Measurements from ENCODE around the gene INSM2.

INSM2 gene, protein sequence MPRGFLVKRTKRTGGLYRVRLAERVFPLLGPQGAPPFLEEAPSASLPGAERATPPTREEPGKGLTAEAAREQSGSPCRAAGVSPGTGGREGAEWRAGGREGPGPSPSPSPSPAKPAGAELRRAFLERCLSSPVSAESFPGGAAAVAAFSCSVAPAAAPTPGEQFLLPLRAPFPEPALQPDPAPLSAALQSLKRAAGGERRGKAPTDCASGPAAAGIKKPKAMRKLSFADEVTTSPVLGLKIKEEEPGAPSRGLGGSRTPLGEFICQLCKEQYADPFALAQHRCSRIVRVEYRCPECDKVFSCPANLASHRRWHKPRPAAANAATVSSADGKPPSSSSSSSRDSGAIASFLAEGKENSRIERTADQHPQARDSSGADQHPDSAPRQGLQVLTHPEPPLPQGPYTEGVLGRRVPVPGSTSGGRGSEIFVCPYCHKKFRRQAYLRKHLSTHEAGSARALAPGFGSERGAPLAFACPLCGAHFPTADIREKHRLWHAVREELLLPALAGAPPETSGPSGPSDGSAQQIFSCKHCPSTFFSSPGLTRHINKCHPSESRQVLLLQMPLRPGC

GRCh38 chr14:35533357-35534207 lies at the start of gene INSM2:
INSM2 (plus strand) TSS chr14:35534164; CDS start chr14:35534253, 89 bp downstream.
- DNase-seq (ENCODE audit: low spot score): peak; percentile 78

- DNase-seq (ENCODE audit: low spot score): no peak
Measured at GRCh38 chr14:35492569-35493014, 41.4 kb upstream of the INSM2 start.

GRCh38 chr14:35495278-35495677 lies 38.7 kb upstream of the INSM2 start:
- no peak for DNase-seq (ENCODE audit: low spot score)

DNA sequence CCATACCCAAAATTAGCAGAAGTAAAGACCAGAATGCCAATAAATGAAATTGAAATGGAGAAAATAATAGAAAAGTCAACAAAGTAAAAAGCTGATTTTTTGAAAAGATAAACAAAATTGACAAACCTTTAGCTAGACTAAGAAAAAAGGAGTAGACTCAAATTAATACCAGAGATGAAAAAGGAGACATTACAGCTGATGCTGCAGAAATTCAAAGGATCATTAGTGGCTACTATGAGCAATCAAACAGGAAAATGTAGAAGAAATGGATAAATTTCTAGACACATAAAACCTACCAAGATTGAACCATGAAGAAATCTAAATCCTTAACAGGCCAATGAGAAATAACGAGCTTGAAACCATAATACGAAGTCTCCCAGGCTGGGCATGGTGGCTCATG lies 34.8 kb upstream of the INSM2 start:
- no peak for DNase-seq (ENCODE audit: low spot score)

DNA sequence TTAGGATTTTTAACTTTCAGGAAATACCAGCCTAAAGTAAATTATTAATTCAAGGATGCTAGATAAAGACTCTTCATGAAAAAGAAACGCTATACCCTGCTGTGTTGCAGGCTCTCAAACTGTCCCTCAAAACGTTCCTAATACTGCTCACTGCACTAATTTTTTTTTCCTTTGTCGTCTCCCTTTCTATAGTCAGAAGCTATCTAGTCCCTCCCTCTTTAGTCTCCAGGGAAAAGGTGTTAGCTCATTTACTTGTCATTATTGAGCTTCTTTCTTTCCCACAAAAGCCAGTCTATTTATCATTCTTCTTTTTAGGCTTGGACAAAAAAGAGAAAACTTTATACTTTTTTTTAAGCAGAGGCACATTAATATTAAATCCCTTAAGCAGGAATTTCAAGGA lies 30.3 kb upstream of the INSM2 start:
- DNase-seq (ENCODE audit: low spot score): no peak

DNA sequence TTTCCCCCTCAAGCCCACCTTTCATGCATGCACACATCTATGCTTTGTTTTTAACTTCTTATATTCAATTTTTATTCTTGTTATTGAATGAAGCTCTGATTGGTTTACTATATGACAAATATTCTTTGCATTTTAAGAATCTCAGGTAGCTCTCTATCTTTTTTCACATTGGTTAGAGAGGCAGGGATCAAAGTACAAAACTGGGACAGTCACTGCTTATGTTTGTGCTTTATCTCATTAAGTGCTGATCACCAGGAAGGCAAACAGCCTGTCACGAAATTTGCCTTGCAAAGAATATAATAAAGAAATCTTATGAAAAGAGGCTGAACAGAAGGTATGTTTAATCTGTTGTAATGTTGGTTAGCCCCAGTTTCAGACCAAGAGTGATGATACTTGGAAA lies 29.7 kb upstream of the INSM2 start:
- no peak for DNase-seq (ENCODE audit: low spot score)

DNA sequence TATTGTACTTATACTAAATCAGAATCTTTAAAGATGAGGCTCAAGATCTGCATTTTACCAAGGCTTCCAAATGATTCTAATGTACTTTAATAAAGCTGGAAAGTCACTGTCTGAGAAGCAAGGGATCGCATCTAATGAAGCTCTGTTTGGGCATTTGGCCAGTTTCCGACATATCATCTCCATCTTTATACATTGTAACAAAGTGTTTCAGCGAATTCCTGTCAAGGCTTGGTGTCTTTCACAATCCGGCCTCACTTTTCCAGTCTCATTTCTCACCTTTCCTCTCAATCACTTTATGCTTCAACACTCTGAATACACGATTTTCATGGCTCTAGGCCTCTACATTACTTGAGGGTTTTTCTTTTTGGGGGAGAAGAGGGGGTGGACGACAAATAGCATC lies 27.5 kb upstream of the INSM2 start:
- no peak for DNase-seq (ENCODE audit: low spot score)

DNA sequence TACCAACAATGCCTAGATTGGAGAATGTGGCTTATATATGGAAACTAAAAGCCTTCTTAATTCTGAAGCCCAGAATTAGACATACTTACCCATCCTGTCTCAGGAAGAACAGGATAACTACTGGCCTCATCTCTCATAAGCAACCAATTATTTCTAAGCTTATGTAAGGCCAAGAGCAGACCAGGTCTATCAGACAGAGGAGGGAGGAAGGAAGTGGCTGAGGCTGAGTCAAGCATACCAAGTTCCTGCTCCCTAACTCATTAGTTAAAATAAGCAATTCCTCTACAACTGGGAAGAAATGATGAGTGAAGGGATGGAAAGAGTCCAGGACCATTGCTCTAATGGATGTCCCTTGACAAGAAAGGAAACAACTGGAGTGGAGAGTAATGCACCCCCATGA lies 27.0 kb upstream of the INSM2 start:
- DNase-seq (ENCODE audit: low spot score): peak; percentile 42

DNA sequence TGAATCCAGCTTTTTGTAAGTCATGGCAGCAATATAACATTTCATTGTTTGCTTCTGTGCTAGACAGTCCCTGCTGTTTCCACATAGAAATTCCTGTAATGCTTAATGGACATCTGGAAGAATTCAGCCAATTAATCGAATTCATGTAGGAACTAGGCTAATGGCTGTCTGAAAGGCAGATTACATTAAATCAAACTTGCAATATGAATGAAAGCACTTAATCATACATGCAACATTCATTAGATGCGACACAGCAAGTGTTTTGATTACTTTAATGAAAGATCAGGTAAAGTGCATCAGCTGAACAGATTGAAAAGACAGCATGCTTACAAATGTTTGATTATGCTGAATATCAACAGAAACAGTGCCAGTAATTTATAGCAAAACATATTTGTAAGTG lies 24.1 kb upstream of the INSM2 start:
- DNase-seq (ENCODE audit: low spot score): no peak

DNA sequence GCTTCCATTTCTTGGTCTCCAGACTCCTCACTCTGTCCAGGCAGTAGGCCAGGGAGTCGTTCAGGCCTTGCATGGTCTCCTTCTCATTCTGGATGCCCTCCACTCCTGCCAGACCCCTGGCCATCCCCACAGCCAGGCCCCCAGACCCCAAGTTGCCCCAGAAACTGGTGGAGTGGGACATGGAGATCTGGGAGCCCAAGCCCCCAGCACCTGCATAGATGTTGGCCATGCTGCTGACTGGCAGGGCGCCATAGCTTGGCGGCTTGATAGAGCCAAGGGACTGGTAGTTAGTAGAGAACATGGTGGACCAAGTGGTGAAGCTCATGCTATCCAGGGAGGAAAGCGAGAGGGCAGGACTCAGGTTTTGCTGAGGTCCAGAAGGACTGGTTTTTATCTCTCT lies 21.2 kb upstream of the INSM2 start:
- no peak for DNase-seq (ENCODE audit: low spot score)

GRCh38 chr14:35515916-35516315 lies 18.0 kb upstream of the INSM2 start:
- no peak for DNase-seq (ENCODE audit: low spot score)

GRCh38 chr14:35519986-35520385 lies 14.0 kb upstream of the INSM2 start:
- DNase-seq (ENCODE audit: low spot score): no peak

GRCh38 chr14:35525695-35526094 lies 8.3 kb upstream of the INSM2 start:
- no peak for DNase-seq (ENCODE audit: low spot score)

DNA sequence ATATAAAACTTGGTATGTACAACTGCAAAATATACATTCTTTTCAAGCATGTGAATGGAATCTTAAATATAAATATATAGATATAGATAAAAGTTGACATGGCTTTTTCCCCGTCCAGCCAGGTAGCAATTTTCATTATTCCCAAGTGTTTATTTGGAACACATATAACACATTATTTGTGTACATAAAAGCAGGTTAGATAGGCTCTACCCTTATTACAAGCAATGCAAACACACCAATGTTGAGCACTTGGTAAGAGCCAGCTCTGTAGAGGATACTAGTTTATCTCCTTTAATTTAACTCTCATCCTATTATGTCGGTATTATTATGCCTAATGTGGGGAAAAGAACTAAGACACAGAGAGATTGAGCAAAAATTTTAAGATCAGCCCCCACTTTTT lies 7.0 kb upstream of the INSM2 start:
- DNase-seq (ENCODE audit: low spot score): no peak

DNA sequence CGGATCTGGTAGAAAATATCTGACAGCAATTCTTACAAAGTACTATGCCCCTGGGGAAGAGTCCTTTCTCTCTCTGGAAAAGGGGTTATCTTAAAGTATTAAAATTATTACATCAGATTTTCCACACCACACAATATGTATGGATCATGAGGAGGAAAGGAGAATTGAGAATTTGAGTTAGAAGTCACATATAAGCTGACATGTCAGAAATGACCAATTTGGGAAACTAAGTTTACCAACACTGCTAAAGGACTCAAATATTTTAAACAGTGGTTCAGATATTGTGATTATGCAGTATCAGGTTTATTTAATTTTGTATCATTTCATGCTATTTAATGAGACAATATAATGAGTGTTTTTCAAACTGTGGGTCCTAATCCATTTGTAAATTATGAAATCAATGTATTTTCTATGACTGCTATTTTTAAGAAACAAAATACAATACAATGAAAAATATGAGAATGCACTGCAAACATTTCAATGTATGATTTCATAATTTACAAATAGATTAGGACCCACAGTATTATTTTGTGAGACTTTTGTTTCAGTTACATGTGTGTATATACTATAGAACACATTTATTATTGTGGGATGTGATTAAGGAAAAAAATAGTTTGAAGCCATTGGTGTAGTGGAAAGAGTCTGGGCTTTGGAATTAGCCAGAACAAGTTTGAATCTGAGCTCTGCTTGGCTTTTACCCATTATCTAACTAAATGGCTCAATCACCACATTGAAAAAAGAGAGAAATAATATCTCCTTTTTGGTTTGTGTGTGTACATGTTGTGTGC lies 1.8 kb upstream of the INSM2 start:
- DNase-seq (ENCODE audit: low spot score): no peak

DNA sequence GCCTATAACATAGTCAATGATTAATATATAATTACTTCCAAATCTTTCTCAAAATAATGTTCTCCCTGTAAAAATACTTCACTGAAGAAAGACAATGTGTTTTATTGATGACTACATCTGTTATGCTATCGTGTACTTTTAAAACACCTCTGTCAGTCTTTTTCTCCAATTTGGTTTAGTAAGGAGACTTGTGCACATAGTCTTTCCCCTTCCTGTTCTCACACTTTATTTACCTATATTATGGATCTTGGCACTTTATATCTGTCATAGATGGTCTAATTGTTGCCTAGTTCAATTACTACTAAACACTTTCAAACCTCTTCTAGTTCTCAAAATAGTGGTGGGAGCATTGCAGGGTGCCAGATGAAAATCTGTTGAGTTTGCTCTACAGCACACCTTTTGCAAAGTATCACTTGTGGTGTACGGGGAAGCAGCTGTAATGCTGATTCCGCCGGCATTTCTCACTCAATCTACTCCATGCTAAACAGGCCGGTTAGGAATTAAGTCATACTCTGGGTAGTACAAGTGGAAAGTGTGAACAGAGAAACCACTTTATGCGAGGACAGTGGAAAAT lies 1.1 kb upstream of the INSM2 start:
- DNase-seq (ENCODE audit: low spot score): no peak

DNA sequence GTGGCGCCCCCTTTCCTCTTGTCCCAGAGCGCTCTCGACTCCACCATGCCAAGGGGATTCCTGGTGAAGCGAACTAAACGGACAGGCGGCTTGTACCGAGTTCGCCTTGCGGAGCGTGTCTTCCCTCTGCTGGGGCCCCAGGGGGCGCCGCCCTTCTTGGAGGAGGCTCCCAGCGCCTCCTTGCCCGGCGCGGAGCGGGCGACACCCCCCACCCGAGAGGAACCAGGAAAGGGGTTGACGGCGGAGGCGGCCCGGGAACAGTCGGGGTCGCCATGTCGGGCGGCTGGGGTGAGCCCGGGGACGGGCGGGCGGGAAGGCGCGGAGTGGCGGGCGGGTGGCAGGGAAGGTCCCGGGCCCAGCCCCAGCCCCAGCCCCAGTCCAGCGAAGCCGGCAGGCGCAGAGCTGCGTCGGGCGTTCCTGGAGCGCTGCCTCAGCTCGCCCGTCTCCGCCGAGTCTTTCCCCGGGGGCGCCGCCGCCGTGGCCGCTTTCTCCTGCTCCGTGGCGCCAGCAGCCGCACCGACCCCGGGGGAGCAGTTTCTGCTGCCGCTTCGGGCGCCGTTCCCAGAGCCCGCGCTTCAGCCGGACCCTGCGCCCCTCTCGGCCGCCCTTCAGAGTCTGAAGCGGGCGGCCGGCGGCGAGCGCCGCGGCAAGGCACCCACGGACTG lies 376 bp downstream of the INSM2 start:
- DNase-seq (ENCODE audit: low spot score): peak; percentile 6

- DNase-seq (ENCODE audit: low spot score): peak; percentile 89
Measured at GRCh38 chr14:35534873-35535482, 1.0 kb downstream of the INSM2 start.

DNA sequence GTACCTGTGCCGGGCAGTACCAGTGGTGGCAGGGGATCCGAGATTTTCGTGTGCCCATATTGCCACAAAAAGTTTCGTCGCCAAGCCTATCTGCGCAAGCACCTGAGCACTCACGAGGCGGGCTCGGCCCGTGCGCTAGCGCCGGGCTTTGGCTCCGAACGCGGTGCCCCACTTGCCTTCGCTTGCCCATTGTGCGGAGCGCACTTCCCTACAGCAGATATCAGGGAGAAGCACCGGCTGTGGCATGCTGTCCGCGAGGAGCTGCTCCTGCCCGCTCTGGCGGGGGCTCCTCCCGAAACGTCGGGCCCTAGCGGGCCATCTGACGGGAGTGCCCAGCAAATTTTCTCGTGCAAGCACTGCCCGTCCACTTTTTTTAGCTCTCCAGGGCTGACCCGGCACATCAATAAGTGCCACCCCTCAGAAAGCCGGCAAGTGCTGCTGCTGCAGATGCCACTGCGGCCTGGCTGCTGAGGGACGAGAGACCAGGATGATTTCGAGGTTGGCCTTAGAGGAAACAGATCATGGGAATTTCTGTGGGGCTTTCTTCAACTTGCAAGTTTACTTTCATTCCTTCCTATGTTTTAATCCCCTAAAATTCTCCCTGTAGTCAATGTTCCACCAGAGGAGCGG lies 1.6 kb downstream of the INSM2 start:
- no peak for DNase-seq (ENCODE audit: low spot score)

DNA sequence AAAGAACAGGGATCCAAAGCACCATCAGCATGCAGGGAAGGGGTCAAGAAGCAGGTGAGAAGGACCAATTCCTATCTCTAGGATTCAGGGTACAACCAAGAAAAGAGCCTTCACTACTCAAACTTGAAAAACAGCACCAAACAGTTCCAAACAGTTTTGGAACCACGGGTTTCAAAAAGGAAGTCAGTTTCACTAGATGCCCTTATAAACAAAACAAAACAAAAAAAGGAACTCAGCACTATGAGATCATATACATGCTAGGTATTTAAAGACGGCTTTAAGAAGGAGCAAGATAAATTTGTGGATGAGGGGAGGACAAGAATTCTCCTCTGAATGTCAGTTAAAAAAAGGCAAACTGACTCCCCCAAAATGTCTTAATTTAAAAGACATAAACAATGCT lies 6.0 kb downstream of the INSM2 start:
- DNase-seq (ENCODE audit: low spot score): no peak
